B cell (primary cell): ENCODE results near the gene ANK2. TPM values are rescaled to one million over a fixed set of nuclear protein-coding genes. Genes with fewer than 3 reads are reported as not detected.

Experiments used
- ATAC-seq: fragments of 200-7000 bp; cut with Tn5 transposase; one replicate; pipeline ENCODE4 v1.10.0; 2021; ENCODE audit warnings: low read depth, mild to moderate bottlenecking, moderate number of reproducible peaks, moderate library complexity
- CTCF ChIA-PET: fragments of 350-600 bp; sonication (Branson Sonifier 250); formaldehyde crosslinking; loops from one replicate; lab custom pipeline; 2021; ENCODE audit warnings: antibody characterized with exemption, inconsistent platforms; lab: Charles Lee
- POLR2A ChIA-PET: fragments of 350-600 bp; sonication (Branson Sonifier 250); formaldehyde crosslinking; loops from one replicate; lab custom pipeline; 2021; ENCODE audit warnings: antibody characterized with exemption; lab: Charles Lee
- DNase-seq: peaks from one replicate; pipeline ENCODE4 v3.0.0; 2013
- H2AFZ ChIP-seq: 2 replicates; pipeline ENCODE4 v1.6.1; 2012; ENCODE audit warnings: mild to moderate bottlenecking, low read depth, low read length; ENCODE audit not compliant: insufficient read depth, poor library complexity, severe bottlenecking
- H3K27ac ChIP-seq, 2 donors: 1 replicate in 1 of 2; 2 replicates in 1 of 2; pipeline ENCODE4 v1.5.1; 2012 to 2013; ENCODE audit warnings: low read length in 2 of 2, mild to moderate bottlenecking in 2 of 2, moderate library complexity in 1 of 2
- H3K27me3 ChIP-seq, 4 experiments: fragments of 200-600 bp in 1 of 4; sonication (generic) in 1 of 4; replicated peaks in 1 of 4; 1 replicate in 2 of 4; 2 replicates in 2 of 4; pipeline versions ENCODE4 v1.6.1 to v1.7.0; 2013 to 2016; ENCODE audit warnings: low read length in 3 of 4, mild to moderate bottlenecking in 2 of 4, mixed read lengths in 1 of 4, moderate library complexity in 1 of 4; ENCODE audit not compliant: insufficient read depth in 4 of 4, control insufficient read depth in 3 of 4; ENCODE audit errors: control extremely low read depth in 1 of 4
- H3K36me3 ChIP-seq, 2 experiments: replicated peaks in 1 of 2; 1 replicate in 1 of 2; 2 replicates in 1 of 2; pipeline versions ENCODE4 v1.6.1 to v1.7.1; 2013; ENCODE audit warnings: low read length in 1 of 2; ENCODE audit not compliant: insufficient read depth in 2 of 2, control insufficient read depth in 1 of 2; ENCODE audit errors: control extremely low read depth in 1 of 2, extremely low read depth in 1 of 2
- H3K4me1 ChIP-seq, 2 donors: fragments of 200-600 bp in 1 of 2; sonication (generic) in 1 of 2; 1 replicate in 1 of 2; 2 replicates in 1 of 2; pipeline versions ENCODE4 v1.5.1 to v1.6.1; 2013 to 2017; ENCODE audit warnings: low read length in 2 of 2; ENCODE audit not compliant: control insufficient read depth in 2 of 2, insufficient read depth in 2 of 2
- H3K4me2 ChIP-seq: replicated peaks from 2 replicates; pipeline ENCODE3; 2012; ENCODE audit warnings: mild to moderate bottlenecking, low read depth, low read length; ENCODE audit not compliant: poor library complexity, severe bottlenecking
- H3K4me3 ChIP-seq, 5 experiments: fragments of 200-600 bp in 1 of 5; sonication (generic) in 1 of 5; 1 replicate in 3 of 5; 2 replicates in 2 of 5; pipeline versions ENCODE4 v1.5.1 to v1.7.0; 2011 to 2016; ENCODE audit warnings: low read length in 4 of 5, mild to moderate bottlenecking in 4 of 5, low read depth in 2 of 5, control low read depth in 1 of 5, moderate library complexity in 1 of 5; ENCODE audit not compliant: insufficient read depth in 1 of 5; ENCODE audit errors: control extremely low read depth in 1 of 5, extremely low read depth in 1 of 5
- H3K79me2 ChIP-seq: fragments of 200-600 bp; sonication (generic); one replicate; pipeline ENCODE4 v1.6.0; 2016; ENCODE audit warnings: low read length; ENCODE audit not compliant: control insufficient read depth, insufficient read depth
- H3K9ac ChIP-seq: fragments of 200-600 bp; sonication (generic); 2 replicates; pipeline ENCODE4 v1.6.1; 2017; ENCODE audit warnings: mild to moderate bottlenecking, low read length, moderate library complexity
- H3K9me3 ChIP-seq, 3 donors: one replicate each; pipeline versions ENCODE4 v1.6.1 to v1.7.1; 2013; ENCODE audit warnings: low read length in 2 of 3; ENCODE audit not compliant: control insufficient read depth in 2 of 3, insufficient read depth in 1 of 3; ENCODE audit errors: control extremely low read depth in 1 of 3
- H4K20me1 ChIP-seq: 2 replicates; pipeline ENCODE4 v1.6.0; 2012; ENCODE audit warnings: mild to moderate bottlenecking, low read length; ENCODE audit not compliant: insufficient read depth, control insufficient read depth, poor library complexity, severe bottlenecking
- H3K27ac Mint-ChIP-seq: one replicate; pipeline ENCODE4 v1.8.0; 2021; ENCODE audit warnings: mixed read lengths
- H3K27me3 Mint-ChIP-seq: one replicate; pipeline ENCODE4 v1.8.0; 2021; ENCODE audit warnings: mixed read lengths
- H3K4me1 Mint-ChIP-seq: one replicate; pipeline ENCODE4 v1.8.0; 2021; ENCODE audit warnings: mixed read lengths
- H3K4me3 Mint-ChIP-seq: one replicate; pipeline ENCODE4 v1.8.0; 2021; ENCODE audit warnings: mixed read lengths
- H3K9me3 Mint-ChIP-seq: one replicate; pipeline ENCODE4 v1.8.0; 2022; ENCODE audit warnings: mixed read lengths; ENCODE audit not compliant: insufficient read depth
- CTCF ChIP-seq: fragments of 200-600 bp; IDR thresholded peaks from one replicate; pipeline ENCODE4 v1.8.0; 2022; ENCODE audit warnings: antibody characterized with exemption, mild to moderate bottlenecking
- EZH2 ChIP-seq: IDR thresholded peaks from 2 replicates; pipeline ENCODE4 v1.6.1; 2012; ENCODE audit warnings: borderline replicate concordance, low read depth, mild to moderate bottlenecking, moderate library complexity, low read length; ENCODE audit not compliant: insufficient read depth, poor library complexity, severe bottlenecking
- WGBS: methylation state at CpG from one replicate; pipeline ENCODE4 v1.1.5; 2013; ENCODE audit warnings: missing lambda C conversion rate; ENCODE audit not compliant: insufficient coverage; 5-methylcytosine and 5-hydroxymethylcytosine counted together
- intact Hi-C: fragments of 100-400 bp; cut with micrococcal nuclease; formaldehyde crosslinking; loops from one replicate; pipeline ENCODE4 v1.10.0; 2022
- polyA plus RNA-seq: library from polyadenylated mRNA; depleted of rRNA; stranded (reverse); fragments of >200 nt; gene quantifications from 2 replicates; pipeline ENCODE4 v1.2.3, GENCODE V29; 2012
- total RNA-seq, 2 donors: library from RNA; stranded (reverse); fragments of 120-200 nt in 1 of 2; gene quantifications; 1 replicate in 1 of 2; 2 replicates in 1 of 2; pipeline versions ENCODE4 v1.2.3 to v1.2.4, GENCODE V29; 2013 to 2022

The ANK2 gene
- total and polyA plus RNA-seq, 2 donors (not counting 1 experiment from before 2014, with no cell fraction given), result 0.16 to 3.6 TPM

- H3K4me3 Mint-ChIP-seq, result no peak overlapping the region
- H2AFZ ChIP-seq, result no peak overlapping the region
- H3K9me3 ChIP-seq, result no peaks in the 10 kb centered on the region
- no peak overlapping the region for H3K27ac Mint-ChIP-seq
- no peak overlapping the region for H3K9ac ChIP-seq
- no peaks in the 10 kb centered on the region for H3K4me1 ChIP-seq
- ATAC-seq (no peak), DNase-seq (no peak)
- peaks cover 4% of the 10 kb centered on the region for H3K27me3 Mint-ChIP-seq
- POLR2A ChIA-PET, result no interaction called here
- no peak overlapping the region for H3K4me3 ChIP-seq
- CTCF ChIA-PET, result no interaction called here
- TF ChIP-seq CTCF (no peak), EZH2 (no peak)
- H3K9me3 Mint-ChIP-seq, result no peaks in the 10 kb centered on the region
- H3K4me1 Mint-ChIP-seq, result no peaks in the 10 kb centered on the region
- H3K79me2 ChIP-seq, result no peaks in the 10 kb centered on the region
- H4K20me1 ChIP-seq, result no peaks in the 10 kb centered on the region
- no peaks in the 10 kb centered on the region for H3K27me3 ChIP-seq
- no peak overlapping the region for H3K4me2 ChIP-seq
- intact Hi-C loops, result no loop called here
- no CpG with 5 or more reads among the region's 3 CpGs for WGBS
- H3K36me3 ChIP-seq, result no peaks in the 10 kb centered on the region
- no peak overlapping the region for H3K27ac ChIP-seq
Observed at GRCh38 chr4:113160548-113160947, 111.1 kb downstream of the ANK2 start.

DNA sequence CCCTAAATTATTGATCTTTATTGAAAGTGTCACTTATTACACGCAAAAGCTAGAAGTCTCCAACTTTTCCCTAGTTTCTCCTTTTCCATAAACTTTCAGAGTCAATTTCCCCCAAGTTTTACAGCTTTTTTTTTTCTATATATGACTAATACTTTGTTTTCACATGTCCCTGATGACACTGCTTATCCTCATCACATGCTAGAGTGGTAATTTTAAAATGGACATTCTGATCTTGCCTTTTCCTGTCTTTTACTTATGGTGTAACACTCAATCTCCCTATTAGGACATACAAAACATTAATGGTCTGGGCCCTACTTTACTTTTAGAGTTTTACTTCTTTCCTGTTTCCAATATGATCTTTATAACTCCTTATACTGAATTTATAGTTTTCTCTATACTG, 112.6 kb downstream of the ANK2 start:
- H3K27me3 Mint-ChIP-seq, result peaks cover 4% of the 10 kb centered on the region
- intact Hi-C loops, result no loop called here
- Histone ChIP-seq H4K20me1 (no peaks in the 10 kb centered on the region), H3K27ac (no peak overlapping the region), H3K4me1 (no peaks in the 10 kb centered on the region), H3K4me3 (no peak overlapping the region), H3K36me3 (no peaks in the 10 kb centered on the region), H3K27me3 (no peaks in the 10 kb centered on the region), H3K9ac (no peak overlapping the region), H2AFZ (no peak overlapping the region), H3K4me2 (no peak overlapping the region), H3K9me3 (no peaks in the 10 kb centered on the region), H3K79me2 (no peaks in the 10 kb centered on the region)
- H3K4me3 Mint-ChIP-seq, result no peak overlapping the region
- WGBS, result no CpG with 5 or more reads among the region's 1 CpG
- no peak for TF ChIP-seq CTCF
- no peak for TF ChIP-seq EZH2
- ChIA-PET CTCF (no interaction called here), POLR2A (no interaction called here)
- no peaks in the 10 kb centered on the region for H3K9me3 Mint-ChIP-seq
- no peaks in the 10 kb centered on the region for H3K4me1 Mint-ChIP-seq
- H3K27ac Mint-ChIP-seq, result no peak overlapping the region
- ATAC-seq (no peak), DNase-seq (no peak)
